HG02973 (cell line): Measurements from ENCODE around the gene ABAT.
"Not testable (repeated sequence)": the region's sequence is repeated elsewhere in the genome, so short reads cannot be mapped to it uniquely, and the experiment has no call there.

ENCODE experiments used
- ATAC-seq: cut with Tn5 transposase; IDR thresholded peaks from one replicate; pipeline ENCODE4 v1.9.1; 2021; ENCODE audit warnings: moderate library complexity; ENCODE audit not compliant: unreplicated experiment

ABAT gene

DNA sequence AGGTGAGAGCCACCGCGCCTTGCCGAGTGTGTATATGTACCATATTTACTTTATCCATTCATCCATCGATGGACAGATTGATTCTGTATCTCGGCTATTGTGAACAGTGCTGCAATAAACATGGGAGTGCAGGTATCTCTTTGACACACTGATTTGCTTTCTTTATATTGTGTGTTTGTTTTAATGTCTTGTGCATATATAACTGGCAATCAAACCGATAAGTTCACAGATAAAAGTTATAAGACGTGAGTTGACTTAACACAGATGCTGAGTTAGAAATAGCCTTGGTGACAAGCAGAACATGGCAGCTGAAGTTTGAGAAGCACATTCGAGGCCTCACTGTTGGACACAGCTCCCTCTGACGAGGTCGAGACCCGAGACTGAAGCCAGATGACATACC lies 99.8 kb downstream of the ABAT start:
- ATAC-seq: no peak

- ATAC-seq: no peak
These were observed 100.9 kb downstream of the ABAT start for GRCh38 chr16:8775359-8775758.

GRCh38 chr16:8776129-8776584 lies 101.7 kb downstream of the ABAT start:
- no peak for ATAC-seq

DNA sequence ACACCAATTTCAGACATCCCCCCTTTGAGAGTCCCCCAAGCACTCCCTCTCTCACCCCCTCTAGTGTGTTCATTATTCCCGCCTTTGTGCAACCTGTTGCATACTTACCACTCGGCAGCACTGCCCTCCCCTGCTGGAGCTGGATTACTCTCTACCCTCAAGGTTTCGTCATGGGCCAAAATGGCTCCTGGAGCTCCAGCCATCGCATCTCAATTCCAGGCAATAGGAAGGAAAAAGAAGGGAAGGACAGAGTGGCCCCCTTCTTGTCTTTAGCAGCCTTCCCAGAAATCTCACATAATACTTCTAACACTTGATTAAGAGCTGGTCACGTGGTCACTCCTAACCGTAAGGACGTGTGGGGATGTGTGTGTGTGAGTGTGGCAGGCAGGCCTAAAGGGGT lies 102.8 kb downstream of the ABAT start:
- ATAC-seq: no peak

DNA sequence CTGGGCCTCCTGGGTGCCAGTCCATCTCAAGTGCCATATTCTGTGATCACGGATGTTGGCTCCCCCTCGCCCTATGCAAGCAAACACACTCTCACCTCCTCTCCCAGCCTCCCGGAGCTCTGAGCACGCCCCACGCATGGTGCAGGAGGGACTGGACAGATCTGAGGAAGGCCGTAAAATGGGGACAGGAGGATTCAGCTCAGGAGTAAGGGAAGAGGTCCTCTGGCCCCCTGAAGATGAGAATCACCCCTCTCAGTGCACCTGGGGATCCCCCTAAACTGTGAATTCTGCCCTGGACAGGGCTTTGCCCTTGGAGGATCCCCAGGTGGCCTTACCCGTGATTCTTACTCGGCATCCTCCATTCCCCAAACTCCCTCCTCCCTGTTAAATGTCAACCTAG lies 107.4 kb downstream of the ABAT start:
- ATAC-seq: no peak

- ATAC-seq: no peak
These were observed 108.3 kb downstream of the ABAT start for GRCh38 chr16:8782673-8783072.

DNA sequence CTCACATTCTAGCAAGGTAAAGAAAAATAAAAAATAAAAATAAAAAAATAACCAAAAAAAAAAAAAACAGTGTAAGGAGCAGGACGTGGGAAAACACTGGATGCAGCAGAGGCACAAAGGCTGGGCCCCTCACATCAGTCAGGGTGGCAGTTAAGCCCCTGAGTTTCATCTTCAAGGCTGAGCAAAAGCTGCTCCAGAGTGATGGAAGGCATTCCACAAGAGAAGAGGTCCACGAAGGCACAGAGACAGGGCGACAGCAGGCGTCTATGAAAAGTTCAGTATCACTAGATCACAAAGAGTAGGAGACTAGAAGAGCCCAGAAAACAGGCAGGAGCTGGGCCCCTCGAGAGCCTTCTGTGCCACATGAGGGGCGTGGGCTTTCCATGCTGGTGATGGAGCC lies 111.0 kb downstream of the ABAT start:
- ATAC-seq: no peak

DNA sequence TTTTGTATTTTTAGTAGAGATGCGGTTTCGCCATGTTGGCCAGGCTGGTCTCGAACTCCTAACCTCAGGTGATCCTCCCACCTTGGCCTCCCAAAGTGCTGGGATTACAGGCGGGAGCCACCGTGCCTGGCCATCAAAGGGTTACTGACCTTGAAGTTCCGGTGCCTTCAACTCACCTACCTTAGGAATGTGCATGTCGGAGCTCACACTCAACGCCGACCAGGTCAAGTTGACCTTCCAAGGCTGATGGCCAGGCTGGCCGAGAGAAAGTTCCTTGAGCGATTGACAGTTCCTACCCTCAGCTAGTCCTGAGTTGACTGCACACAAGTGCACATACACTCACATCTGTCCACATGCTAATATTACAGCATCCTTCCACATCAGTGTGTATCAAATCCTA lies 111.9 kb downstream of the ABAT start:
- ATAC-seq: not testable (repeated sequence)

GRCh38 chr16:8788578-8789172 lies 114.3 kb downstream of the ABAT start:
- ATAC-seq: no peak

DNA sequence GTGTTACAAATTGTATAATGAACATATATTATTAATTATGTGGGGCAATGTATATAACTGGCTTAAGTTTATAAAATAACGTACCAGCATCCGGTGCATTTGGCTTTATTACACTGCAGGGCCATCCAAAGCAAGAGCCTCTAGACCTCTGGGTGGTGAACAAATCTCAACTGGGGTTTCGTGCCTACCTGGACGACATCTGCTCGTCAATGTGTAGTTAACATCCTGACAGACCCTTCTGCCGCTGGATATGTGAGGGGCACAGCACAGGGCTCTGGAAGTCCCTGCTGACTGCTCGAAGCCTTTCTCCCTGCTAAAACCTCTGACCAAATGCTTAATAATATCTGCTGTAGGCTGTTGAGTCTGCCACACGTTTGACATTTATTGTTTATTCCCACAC lies 120.7 kb downstream of the ABAT start:
- ATAC-seq: no peak

DNA sequence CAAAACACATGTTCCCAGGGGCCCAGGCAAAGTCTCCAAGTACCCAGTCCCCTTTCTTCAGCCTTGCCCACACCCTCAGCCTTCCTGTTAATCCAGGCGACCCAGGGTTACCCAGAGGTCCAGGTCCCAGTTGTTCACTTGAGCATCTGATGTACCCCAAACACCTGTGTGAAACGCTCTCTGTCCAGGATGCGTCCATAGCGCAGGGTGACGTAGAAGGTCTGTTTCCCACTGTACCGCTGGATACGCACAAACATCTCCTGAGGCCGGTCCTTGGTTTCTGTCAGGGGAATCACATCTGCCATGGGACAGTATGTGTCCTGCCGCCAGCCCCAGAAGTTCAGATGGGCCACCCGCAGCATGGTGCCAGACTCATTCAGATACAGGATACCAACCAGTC lies 121.4 kb downstream of the ABAT start:
- ATAC-seq: no peak

GRCh38 chr16:8796469-8797363 lies 122.3 kb downstream of the ABAT start:
- no peak for ATAC-seq

DNA sequence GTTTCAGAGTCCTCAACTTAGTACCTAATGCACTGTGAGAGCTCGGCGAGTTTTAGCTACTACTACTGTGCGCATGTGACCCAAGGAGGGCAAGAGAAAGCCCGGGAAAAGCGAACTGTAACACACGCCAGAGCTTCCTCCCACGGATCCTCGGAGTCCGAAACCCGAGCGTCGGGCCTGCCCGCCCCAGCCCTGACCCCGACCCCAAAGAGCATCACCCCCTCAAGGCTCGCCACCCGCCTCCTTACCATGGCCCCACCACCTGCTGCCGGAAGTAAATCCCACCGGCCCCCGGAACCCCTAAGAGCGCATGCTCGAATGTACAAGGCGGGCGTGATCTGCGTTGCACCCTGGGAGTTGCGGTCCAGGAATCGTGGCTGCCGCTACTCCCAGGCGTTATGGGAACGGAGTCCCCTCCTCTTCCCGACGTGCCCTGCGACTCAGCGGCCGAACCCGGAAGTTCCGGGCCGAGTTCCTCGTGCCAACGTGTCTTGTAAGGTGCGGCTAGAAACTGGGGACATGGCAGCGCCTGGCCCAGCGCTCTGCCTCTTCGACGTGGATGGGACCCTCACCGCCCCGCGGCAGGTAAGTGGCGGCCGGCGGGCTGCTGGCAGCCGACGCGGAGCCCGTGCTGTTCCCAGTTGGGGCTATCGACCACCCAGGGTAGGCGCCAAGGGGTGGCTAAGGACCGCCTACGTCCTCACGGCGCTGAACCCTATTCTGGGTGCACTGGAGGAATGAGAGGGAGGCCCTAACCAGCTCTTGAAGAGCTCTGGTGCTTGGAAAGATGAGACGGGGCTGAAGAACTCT lies 123.2 kb downstream of the ABAT start, which contains the start of the genes PMM2 and TMEM186:
Gene PMM2 (plus strand): TSS at position 476 of the 810 bp plus-strand sequence. CDS start 44 bp downstream, at position 520.
Gene TMEM186 (minus strand): TSS at position 276 of the 810 bp plus-strand sequence. CDS start 25 bp downstream, at position 251.
- peak; percentile 92 for ATAC-seq

DNA sequence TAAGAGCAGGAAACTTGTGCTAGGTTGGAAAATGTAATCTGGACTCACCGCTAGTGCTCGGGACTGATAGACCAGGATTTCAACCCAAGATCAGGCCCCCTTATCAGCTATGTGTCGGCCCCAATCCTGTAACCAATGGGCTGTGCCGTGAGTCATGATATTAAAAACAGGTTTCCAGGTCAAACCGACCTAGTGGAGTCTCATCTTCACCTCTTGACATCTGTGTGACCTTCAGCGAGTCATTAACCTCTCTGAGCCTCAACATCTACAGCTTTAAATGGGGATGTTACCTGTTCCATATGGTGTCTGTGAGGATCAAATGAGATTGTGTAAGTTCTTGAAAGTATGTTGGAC lies 123.7 kb downstream of the ABAT start:
- no peak for ATAC-seq

DNA sequence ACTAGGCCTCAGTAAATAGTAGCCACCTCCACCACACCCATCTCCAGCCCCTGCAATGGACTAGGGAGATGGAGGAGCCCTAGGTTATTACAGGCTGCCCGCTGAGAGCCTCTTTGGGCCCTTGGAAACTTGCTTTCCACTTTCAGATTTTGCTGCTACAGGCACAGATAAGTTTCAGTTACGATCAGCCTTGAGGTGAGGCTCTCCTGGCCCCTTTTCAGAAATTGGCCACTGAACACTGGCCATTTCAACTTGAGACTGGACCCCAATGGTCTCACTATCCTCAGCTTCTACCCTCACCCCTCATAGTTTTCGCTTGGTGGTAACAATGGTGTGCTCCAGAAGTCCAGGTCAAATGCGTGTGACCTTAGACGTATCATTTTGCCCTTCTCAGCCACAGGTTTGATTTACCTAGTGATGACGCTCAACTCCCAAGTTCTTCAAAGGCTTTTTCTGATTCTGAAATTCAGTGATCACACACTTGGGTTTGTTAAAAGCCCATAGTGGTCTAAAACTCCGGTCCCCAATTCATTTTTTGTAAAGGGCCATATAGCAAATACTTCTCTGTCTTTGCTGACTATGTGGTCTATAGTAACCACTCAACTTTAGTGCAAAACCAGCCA lies 124.2 kb downstream of the ABAT start:
- ATAC-seq: no peak

- no peak for ATAC-seq
These were observed 127.3 kb downstream of the ABAT start for GRCh38 chr16:8801701-8802100.

DNA sequence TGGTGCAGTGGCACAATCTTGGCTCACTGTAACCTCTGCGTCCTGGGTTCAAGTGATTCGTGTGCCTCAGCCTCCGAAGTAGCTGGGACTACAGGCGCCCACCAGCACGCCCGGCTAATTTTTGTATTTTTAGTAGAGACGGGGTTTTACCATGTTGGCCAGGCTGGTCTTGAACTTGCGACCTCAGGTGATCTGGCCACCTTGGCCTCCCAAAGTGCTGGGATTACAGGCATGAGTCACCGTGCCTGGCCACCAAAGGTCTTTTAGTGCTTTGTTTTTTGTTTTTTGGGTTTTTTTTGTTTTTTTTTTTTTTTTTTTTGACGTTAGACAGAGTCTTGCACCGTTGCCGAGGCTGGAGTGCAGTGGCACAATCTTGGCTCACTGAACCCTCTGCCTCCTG lies 129.3 kb downstream of the ABAT start:
- not testable (repeated sequence) for ATAC-seq

DNA sequence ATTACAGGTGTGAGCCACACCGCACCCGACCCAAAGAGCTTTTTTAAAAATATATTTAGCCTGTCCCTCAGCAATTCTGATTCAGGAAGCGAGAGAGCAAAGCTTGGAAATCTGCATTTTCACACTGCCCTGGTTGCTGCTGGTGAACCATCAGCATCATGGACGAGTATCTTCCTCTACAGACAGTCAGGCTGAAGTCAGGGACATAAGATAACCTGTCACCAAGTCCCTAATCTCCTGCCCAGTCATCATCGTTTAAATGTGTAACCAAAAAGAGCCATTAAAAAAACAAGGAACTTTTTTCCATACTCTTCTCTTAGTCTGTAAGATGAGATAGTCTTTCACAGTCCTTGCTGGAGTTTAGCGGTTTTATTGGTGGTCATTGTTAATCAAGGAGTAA lies 129.9 kb downstream of the ABAT start:
- ATAC-seq: no peak

DNA sequence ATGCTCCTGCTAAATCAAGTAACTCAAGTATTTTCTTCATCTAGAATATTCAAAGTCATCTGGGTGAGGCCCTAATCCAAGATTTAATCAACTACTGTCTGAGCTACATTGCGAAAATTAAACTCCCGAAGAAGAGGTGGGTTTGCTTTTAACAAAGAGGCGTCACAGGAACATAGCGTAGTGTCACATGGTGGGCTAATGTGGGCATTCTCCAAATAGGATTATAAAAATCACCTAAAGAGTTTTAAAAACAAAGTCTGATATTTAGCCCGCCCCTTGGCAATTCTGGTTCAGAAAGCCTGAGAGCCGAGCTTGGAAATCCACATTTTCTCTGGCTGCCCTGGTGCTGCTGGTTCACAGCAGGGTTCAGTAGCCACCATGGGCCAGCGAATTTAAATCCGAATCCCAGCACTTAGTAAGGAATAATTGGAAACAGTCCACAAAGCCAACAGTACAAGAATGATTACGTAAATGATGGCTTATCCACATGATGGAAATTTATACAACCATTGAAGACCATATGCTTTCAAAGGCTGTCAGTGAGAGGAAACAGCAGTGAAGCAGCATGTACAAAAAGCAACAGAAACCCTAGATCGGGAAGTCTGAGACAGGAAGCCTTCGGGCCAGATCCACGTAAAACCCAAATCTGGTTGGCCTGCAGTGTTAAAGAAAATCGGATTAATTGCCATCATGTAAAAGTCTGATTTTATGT lies 132.0 kb downstream of the ABAT start:
- no peak for ATAC-seq

DNA sequence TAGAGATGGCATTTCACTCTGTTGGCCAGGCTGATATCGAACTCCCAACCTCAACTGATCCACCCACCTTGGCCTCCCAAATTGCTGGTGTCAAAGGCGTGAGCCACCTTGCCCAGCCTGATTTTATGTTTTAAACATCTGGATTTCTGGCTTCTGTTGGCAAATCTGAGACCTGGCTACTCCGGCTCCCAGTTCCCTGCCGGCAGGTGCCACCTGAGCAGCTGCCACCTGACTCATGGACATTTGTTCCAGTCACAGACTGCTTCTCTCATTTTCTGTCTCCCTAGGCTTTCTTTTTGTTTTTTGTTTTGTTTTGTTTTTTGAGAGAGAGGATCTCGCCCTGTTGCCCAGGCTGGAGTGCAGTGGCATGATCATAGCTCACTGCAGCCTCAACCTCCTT lies 132.8 kb downstream of the ABAT start:
- ATAC-seq: no peak
